ENCODE data around the gene TMEM87B.
"Not testable (repeated sequence)": the region's sequence is repeated elsewhere in the genome, so short reads cannot be mapped to it uniquely, and the experiment has no call there.

The TMEM87B gene

DNA sequence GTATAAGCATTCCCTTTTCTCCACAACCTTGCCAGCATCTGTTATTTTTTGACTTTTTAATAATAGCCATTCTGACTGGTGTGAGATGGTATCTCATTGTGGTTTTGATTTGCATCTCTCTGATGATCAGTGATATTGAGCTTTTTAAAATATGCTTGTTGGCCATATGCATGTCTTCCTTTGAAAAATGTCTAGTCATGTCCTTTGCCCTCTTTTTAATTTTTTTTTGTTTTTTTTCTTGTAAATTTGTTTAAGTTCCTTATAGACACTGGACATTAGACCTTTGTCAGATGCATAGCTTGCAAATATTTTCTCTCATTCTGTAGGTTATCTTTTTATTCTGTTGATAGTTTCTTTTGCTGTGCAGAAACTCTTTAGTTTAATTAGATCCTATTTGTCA is 14.7 kb downstream of the TMEM87B start:
- DNase-seq: not testable (repeated sequence)

DNA sequence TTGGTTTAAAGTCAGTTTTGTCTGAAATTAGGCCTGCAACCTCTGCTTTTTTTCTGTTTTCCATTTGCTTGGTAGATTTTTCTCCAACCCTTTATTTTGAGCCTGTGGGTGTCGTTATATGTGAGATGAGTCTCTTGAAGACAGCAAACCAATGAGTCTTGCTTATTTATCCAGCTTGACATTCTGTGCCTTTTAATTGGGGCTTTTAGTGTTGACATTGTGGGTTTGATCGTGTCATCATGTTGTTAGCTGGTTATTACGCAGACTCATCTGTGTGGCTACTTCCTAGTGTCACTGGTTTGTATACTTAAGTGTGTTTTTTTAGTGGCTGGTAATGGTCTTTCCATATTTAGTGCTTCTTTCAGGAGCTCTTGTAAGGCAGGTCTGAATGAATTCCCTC is 18.8 kb downstream of the TMEM87B start:
- no peak for DNase-seq

DNA sequence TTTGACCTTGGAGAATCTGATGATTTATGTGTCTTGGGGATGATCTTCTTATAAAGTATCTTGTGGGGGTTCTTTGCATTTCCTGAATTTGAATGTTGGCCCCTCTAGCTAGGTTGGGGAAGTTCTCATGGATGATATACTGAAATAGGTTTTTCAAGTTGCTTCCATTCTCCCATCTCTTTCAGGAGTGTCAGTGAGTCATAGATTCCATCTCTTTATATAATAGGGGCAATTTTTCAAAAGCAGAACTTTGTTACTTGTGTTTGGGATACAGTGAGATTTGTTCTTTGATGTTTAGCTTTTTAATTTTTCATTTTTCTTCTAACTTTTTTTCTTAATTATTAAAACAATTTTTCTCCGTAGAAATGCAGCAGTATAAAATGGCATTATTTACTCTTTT is 19.4 kb downstream of the TMEM87B start:
- DNase-seq: no peak

DNA sequence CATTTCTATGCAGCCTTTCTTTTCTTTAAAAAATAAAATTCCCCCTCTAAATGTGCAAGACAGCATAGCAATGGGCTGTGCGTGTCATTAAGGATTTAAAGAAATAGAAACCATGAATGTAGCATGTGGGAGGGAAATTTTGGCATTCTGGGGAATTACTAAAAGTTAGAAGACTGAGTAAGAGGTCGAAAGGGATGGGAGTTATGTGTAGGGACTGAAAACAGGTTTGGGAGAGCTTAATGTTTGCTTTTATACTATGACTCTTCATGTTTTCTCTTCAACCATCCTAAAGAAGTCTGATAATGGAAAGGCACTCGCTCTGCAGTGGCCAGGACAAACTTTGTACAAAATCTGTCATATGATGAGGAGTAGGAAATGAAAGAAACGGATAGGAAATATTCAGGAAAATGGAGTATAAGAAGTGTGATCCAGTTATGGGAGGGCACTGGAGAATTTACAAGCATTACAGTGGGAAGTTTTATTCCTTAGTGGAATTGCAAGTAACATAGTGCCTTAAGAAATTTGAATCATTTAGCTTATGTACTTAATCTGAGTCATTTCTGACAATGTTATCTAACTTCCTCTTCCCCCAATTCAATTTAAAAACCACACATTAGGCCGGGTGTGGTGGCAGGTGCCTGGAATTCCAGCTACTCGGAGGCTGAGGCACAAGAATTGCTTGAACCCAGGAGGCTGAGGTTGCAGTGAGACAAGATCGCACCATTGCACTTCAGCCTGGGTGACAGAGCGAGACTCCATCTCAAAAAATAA is 20.6 kb downstream of the TMEM87B start:
- no peak for DNase-seq

DNA sequence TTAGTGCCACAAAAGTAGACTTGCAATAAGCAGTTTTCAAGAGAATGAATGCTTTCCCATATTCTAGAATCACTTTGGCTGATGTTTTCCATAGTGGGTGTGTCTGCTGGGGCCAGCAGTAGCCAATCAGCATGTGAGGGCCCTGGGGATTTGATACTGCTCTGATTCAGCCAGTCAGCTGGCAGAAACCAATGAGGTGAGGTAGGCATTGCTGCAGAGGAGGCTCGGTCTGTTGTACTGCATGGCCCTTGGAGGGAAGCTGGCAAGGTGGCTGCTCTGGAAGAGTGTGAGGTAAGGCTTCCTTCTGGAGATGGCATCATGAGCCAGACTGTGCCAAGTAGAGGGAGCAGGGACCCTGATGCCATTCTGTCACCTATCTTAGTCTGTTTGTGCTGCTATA is 22.7 kb downstream of the TMEM87B start:
- no peak for DNase-seq

DNA sequence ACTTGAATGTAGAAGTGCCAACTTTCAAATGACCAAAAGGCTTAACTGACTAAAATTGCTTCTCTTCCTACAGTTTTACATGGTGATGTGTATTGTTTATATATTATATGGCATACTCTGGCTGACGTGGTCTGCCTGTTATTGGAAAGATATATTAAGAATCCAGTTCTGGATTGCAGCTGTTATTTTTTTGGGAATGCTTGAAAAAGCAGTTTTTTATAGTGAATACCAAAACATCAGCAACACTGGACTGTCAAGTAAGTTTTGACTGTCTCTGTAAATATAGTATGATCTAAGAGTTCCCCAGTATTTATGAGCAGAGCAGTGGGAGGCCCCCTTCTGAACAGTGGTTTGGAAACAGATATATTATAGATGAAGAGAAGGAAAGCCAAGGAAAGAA is 26.2 kb downstream of the TMEM87B start:
- DNase-seq: no peak

DNA sequence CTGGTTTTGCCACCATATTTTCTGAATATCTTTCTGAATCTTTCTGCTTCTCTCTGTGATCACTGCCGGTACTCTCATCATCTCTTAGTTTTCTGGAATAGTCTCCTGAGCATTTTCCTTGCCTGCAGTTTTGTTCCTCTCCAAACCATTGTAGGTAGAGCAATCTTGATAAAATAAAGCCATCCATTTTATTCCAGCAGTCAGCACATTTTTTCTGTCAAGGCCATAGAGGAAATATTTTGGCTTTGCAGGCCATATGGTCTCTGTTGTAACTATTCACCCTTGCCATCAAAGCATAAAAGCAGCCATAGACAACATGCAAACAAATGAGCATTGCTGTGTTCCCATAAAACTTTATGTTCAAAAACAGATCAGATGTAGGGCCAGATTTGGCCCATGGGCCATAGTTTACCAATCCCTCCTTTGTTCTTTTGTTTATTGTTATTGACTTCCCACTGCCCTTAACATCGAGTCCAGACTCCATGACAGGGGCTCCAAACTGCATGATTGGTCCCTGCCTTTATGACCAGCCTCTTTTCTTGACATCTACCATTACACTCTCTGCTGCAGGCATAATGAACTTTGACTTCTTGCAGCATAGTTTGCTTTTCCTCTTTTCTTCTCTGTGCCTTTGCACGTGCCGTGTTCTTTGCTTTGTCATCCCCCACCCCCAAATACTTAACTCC is 29.8 kb downstream of the TMEM87B start:
- peak in 1 of 2 donors; percentile 19 for DNase-seq

DNA sequence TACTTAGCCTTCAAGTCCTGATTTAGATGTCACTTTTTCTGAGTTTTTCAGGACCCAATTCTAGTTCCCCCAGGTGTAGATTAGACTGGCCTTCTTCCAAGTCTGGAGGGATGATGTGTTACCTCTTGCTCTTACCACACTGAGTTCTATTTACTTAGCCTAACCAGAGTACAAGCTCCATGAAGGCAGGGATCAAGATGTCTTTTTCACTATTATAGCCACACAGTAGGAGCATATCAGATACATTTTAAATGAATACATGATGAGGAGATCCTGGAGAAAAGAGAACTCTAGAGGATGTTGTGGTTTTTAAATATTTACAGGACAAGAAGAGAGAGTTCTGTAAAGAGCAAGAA is 30.3 kb downstream of the TMEM87B start:
- DNase-seq: no peak

DNA sequence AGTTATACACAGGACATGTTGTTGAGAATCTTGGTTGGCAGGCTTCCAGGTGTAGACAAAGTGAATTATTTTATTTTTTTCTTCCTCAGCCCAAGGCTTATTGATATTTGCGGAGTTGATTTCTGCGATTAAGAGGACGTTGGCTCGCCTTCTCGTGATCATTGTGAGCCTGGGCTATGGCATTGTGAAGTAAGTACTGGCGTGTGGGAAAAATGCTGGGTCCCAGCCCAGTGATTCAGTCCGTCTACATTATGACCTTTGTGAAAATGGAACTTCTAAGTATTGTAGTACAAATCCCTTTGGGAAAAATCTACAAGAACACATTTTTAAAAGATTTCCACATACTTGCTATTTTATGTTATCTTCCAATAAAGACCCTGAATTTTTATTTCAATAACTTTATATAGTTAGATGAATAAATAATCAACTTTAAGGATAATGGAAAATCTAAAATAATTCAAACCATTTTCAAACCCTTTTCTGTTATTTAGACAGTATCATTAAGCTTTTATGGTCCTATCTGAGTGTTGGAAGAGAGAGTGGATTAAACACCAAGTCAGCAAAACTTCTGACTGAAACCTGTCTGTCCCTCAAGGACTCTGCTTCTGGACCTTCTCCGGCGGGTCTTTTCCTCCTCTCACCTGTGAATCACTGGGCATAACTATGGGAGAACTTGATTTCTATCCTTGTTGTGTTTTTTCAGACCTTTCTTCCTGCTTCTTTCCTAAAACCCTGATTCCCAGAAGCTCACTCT is 31.0 kb downstream of the TMEM87B start:
- no peak for DNase-seq

DNA sequence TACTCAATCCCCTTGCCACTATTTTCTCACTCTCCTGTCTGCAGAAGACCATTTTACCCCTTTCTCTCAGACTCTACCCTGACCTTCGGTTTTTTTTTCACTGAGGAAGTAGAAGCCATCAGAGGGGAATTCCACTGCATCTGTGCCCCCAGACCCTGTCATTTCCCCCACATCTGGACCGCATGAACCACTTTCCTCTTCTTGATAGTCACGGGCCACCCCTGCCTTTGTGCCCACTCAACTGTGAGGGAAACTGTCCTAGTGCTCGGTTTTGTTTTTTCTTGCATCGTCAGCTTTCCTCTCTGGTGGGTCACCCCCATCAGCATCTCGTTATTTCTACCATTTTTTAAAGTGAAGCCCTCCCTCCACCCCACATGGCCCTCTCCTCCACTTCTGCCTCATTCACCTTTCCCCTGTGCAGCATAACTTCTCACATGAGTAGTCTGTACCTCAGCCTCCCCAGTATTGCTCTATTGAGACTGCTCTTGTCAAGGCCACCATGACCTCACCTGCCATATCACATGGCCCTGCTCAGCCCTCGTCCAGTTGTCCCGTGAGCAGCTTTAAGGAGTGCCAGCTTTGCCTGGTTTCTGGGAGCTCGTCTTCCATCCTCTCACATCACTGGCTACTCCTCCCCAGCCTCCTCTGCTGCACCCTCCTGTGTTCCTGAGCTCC is 32.4 kb downstream of the TMEM87B start:
- no peak for DNase-seq

DNA sequence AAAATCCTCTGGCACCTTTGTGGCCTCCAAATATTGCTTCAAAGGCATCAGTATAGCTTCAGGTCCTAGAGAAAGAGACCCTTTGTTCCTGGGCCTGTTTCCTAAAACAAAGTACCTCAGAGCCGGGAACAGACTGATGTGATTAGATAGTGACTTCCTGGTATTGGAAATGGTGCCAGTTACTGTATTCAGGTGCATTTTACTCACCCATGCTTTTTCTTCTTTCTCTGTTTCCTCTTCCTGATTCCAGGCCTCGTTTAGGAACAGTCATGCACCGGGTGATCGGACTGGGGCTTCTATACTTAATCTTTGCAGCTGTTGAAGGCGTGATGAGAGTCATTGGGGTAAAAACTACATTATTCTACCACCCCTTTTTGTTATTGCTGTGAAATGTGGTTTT is 34.3 kb downstream of the TMEM87B start:
- no peak for DNase-seq

DNA sequence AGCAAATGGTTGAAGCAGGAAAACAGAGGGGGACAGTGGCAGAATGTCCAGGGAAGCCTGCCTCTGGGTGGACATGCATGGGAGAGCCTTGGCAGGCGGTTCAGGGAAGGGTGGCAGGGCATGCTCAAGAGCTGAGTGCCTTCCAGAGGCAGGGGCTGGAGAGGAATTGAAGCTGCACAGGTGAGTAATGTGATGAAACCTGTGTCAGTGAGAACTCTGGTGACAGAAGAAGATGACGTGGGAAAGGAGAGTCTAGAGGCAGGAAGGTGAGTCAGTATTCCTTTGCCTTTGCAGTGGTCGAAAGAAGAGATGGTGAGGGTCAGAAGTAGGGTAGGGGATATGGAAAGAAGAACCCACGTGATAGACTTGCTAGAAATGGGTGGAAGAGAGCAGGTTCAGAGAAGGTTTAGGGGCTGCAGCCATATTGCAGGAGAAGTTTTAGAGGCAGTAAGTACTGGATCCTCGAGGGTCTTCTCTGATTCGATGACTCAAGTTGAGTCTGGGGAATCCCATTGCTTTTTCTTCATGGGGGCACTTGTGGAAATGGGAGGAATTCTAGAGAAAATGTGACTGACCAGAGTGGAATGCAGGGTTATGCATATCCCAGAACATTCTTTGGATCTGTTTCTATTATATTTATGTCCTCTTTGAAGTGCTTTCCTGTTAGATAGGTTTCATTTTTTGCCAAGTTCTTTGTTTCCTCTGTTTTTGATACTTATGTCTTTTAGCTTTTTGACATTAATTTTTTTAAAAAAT is 37.4 kb downstream of the TMEM87B start:
- DNase-seq: no peak

DNA sequence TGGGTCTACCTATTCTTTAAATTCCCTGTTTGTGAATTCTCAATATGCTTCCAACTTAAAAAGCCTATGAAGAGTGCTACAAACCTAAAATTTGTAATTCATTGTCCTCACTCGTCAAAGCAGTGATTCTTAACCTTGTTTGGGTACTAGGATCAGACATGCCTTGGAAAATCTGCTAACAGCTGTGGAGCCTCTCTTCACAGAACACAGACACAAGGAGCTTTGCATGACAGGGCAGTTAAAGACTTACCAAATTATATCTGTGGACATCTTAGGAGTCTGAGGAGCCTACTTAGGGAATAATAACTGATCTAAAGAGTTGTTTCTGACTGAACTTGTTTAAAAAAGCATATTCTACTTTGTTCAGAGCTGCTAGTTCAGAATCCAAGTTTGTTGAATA is 38.1 kb downstream of the TMEM87B start:
- DNase-seq: no peak

DNA sequence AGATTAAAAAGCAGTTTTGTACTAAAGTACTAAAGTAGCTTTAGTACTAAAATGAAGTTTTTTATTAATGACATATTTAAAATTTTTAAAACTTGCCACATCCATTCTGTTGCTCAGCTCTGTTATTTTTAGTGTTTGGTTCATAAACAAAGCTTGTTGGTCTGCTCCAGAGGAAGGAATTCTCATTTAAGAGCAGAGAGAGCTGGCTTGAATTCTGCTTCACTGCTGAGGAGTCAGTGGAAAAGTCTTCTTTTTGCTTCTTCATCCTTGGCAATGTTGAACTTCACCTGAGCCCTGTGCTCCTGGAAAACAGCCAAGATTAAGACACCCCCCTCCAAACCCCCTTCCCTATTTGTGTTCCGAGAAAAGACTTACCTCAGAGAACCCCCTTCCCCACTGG is 40.6 kb downstream of the TMEM87B start:
- no peak for DNase-seq

DNA sequence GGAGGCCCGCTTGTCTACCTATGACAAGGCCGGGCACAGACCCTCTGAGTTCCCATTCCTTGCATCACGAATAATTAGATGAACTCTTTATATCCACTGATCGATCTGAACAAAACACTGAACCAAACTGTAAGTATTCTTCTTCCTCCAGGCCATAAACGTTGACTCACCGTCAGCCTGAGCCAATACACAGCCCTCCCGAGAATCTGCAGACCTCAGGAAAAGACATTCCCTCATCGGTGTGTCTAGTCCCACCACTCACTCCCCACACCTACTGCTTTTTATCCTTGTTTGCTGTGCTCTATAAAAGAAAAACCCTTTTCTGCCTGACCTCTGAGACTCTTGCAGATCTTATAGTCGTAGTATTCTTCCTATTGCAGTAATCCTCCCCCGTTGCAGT is 41.0 kb downstream of the TMEM87B start:
- DNase-seq: no peak

DNA sequence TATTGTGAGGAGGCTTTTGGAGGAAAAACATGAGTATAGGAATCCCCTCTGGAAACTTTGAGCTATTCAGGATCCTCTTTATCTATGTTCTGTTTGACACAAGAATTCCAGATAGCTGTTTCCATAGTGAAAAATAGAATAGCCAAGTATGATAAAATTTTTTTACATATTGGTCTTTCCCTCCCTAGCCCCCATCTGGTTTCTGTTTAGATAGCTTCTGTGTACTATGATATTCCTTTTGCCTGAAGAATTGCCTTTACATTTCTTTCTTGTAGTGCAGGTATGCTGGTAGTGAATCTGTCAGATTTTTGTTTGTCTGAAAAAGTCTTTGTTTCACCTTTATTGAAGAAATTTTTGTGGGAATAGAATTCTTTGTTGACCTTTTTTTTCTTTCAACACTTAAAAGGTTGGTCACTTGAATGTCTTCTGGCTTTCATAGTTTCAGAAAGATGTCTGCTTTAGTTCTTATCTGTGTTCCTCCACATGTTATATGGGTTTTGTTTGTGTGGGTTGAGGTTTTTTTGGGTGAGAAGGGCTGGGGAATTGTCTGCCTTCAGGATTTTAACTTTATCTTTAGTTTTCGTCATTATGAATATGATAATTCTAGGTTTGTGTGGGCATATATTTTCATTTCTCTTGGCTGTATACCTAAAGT is 53.2 kb downstream of the TMEM87B start:
- no peak for DNase-seq

DNA sequence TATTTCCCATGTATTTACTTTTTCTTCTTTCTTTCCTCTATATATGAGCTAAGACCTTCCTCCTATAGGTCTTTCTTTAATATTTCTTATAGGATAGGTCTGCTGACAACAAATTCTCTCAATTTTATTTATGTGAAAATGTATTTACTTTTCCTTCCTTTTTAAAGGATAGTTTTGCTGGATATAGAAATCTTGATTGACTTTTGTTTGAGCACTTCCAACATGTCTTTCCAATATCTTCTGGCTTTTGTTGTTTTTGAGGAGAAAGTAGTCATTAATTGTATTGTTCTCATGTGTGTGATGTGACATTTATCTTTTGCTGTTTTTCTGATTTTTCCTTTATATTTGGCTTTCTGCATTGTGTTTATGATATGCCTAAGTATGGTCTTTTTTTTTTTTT is 54.2 kb downstream of the TMEM87B start:
- DNase-seq: no peak

DNA sequence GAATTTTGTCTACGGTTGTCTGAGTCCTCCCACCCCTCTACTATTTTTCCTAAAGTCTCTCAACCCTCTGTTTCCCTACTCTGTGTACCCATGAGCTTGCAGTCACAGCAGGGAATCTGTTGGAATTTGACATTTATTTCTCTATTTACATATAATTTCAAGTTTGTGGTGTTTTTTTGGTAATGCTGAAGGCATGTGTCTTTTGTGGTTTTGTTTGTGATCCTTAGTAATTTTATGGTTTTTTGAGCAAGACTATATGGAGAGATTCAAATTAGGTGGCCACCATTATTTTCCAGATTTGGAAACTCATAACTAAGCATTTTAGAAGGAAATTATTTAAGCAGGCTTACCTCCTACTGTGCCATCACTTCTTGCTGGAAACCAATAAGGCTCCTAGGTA is 55.9 kb downstream of the TMEM87B start:
- DNase-seq: no peak

DNA sequence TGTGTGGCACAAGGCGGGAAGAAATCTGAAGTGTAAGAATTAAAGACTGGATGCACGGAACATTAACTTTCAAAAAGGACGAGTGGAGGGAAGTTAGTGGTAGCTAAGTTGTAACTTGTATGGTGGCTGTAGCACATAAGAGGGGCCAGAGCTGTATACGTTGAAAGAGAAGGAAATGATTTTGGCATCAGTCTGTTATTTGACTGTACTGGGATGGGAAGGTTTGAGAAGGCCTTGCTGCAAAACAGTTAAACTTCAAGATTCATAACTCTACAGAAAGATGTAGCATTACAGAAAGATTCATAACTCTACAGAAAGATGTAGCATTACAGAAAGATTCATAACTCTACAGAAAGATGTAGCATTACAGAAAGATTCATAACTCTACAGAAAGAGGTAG is 58.3 kb downstream of the TMEM87B start:
- not testable (repeated sequence) for DNase-seq

DNA sequence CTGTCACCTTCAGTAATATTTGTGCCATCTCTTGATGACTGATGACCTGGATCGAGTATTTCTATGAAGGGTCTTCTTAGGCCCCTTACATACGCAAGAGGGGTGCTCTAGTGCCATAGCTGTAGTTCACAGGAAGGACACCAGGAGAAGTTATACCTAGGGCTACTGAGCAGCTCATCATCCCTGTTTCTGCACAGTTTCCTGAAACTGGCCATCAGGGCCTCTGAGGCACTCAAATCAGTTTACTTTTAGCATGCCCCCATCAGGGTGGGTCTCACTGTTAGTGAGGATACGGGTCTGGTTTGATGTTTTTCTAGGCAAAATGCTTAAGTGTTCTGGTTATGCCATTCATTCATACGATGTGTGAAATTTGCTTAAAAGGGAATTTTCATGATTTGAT is 63.1 kb downstream of the TMEM87B start:
- no peak for DNase-seq

DNA sequence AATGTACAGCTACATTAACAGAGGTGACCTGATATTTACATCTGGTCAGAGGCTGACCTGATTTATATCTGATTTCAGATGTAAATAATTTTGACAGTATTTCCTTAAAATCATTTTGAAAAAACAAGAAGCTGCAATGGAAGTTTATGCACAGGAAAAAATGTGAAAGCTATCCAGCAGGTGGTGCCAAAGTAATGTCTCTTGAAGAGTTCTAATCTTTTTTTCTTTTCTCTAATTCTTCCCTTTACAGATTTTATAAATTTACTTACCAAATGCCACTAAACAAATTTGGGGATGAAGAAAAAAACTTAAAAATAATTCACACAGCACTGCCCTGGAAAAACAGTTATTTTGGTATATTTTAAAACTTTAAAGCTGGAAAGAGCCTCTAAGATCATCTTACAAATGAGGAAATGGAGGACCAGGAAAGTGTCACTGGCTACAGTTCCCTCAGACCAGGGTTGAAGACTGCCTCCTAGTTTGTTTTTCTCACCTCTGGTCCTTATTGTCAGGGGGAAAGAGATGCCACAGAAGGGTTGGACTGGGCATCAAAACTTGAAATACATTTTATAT is 66.7 kb downstream of the TMEM87B start:
- DNase-seq: peak; percentile 56 to 58

DNA sequence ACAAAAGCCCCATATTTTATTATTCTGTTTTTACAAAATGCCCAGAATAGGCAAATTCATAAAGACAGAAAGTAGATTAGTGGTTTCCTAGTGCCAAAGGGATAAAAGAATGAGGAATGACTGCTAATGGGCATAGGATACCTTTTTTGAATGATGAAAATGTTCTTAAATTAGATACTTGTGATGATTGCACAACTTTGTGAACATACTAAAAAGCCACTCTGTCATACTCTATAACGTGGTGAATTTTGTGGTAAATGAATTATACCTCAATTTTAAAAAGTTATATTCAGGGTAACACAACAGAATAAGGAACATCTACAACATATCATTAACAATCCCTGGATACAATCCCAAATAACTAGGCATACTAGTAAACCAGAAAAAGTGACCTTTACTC is 74.0 kb downstream of the TMEM87B start:
- DNase-seq: no peak

Data from inflammatory macrophage (primary cell).